ENCODE data around the gene TMEM186.
"Not testable (repeated sequence)": the region's sequence is repeated elsewhere in the genome, so short reads cannot be mapped to it uniquely, and the experiment has no call there.

- not testable (repeated sequence) for TF ChIP-seq EZH2 (IDR thresholded peaks at IDR 0.05; ENCODE audit: insufficient read depth, low read length)
- TF ChIP-seq, protein P1, sequence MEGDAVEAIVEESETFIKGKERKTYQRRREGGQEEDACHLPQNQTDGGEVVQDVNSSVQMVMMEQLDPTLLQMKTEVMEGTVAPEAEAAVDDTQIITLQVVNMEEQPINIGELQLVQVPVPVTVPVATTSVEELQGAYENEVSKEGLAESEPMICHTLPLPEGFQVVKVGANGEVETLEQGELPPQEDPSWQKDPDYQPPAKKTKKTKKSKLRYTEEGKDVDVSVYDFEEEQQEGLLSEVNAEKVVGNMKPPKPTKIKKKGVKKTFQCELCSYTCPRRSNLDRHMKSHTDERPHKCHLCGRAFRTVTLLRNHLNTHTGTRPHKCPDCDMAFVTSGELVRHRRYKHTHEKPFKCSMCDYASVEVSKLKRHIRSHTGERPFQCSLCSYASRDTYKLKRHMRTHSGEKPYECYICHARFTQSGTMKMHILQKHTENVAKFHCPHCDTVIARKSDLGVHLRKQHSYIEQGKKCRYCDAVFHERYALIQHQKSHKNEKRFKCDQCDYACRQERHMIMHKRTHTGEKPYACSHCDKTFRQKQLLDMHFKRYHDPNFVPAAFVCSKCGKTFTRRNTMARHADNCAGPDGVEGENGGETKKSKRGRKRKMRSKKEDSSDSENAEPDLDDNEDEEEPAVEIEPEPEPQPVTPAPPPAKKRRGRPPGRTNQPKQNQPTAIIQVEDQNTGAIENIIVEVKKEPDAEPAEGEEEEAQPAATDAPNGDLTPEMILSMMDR (IDR thresholded peaks at IDR 0.05; ENCODE audit: insufficient read depth, low read depth, low read length), result not testable (repeated sequence)
Measured at GRCh38 chr16:8748944-8749343, 48.5 kb downstream of the TMEM186 start.
